GM23338 (cell line): ENCODE data around the gene CRADD. TPM values are rescaled to one million over a fixed set of nuclear protein-coding genes. Genes with fewer than 3 reads are reported as not detected.

Experiments
- ATAC-seq: fragments of 200-7000 bp; cut with Tn5 transposase; 3 replicates; pipeline ENCODE4 v1.9.1; 2020
- DNase-seq: peaks from one replicate; pipeline ENCODE4 v3.0.0-alpha.2; 2015; ENCODE audit warnings: low spot score
- H2AFZ ChIP-seq: fragments of 200-600 bp; sonication (generic); 2 replicates; pipeline ENCODE4 v1.8.0; 2016; ENCODE audit warnings: antibody characterized with exemption, mild to moderate bottlenecking, moderate library complexity
- H3F3A ChIP-seq: fragments of 200-600 bp; sonication (generic); replicated peaks from 2 replicates; pipeline ENCODE4 v1.8.0; 2017; ENCODE audit warnings: antibody characterized with exemption, mixed run types, low read depth
- H3K27ac ChIP-seq: fragments of 200-600 bp; sonication (generic); 2 replicates; pipeline ENCODE4 v1.6.1; 2016; ENCODE audit warnings: low read depth
- H3K27me3 ChIP-seq: fragments of 200-600 bp; sonication (generic); 2 replicates; pipeline ENCODE4 v1.8.0; 2016; ENCODE audit warnings: mild to moderate bottlenecking, mixed run types, moderate library complexity; ENCODE audit not compliant: insufficient read depth
- H3K36me3 ChIP-seq: fragments of 200-600 bp; sonication (generic); 2 replicates; pipeline ENCODE4 v1.8.0; 2016; ENCODE audit warnings: mild to moderate bottlenecking; ENCODE audit not compliant: insufficient read depth
- H3K4me1 ChIP-seq: fragments of 200-600 bp; sonication (generic); 2 replicates; pipeline ENCODE4 v1.8.0; 2016; ENCODE audit warnings: mild to moderate bottlenecking, moderate library complexity; ENCODE audit not compliant: insufficient read depth
- H3K4me2 ChIP-seq: fragments of 200-600 bp; sonication (generic); 2 replicates; pipeline ENCODE4 v1.7.1; 2017; ENCODE audit warnings: mixed run types
- H3K4me3 ChIP-seq: fragments of 200-600 bp; sonication (generic); 2 replicates; pipeline ENCODE4 v1.6.1; 2016; ENCODE audit warnings: mixed run types
- H3K79me2 ChIP-seq: fragments of 200-600 bp; sonication (generic); replicated peaks from 2 replicates; pipeline ENCODE4 v1.8.0; 2017; ENCODE audit warnings: mild to moderate bottlenecking; ENCODE audit not compliant: insufficient read depth
- H3K9me2 ChIP-seq: fragments of 200-600 bp; sonication (generic); 2 replicates; pipeline ENCODE4 v1.8.0; 2017; ENCODE audit not compliant: insufficient read depth
- H4K20me1 ChIP-seq: fragments of 200-600 bp; sonication (generic); replicated peaks from 2 replicates; pipeline ENCODE4 v1.8.0; 2017; ENCODE audit warnings: mild to moderate bottlenecking; ENCODE audit not compliant: insufficient read depth
- H3K27ac Mint-ChIP-seq: 2 replicates; pipeline ENCODE4 v1.8.0; 2020; ENCODE audit warnings: inconsistent platforms, mild to moderate bottlenecking, moderate library complexity, mixed read lengths
- H3K27me3 Mint-ChIP-seq: 3 replicates; pipeline ENCODE4 v1.8.0; 2022; ENCODE audit warnings: low read depth, mild to moderate bottlenecking, moderate library complexity, mixed read lengths, inconsistent platforms; ENCODE audit not compliant: insufficient read depth, poor library complexity
- H3K36me3 Mint-ChIP-seq: 3 replicates; pipeline ENCODE4 v1.8.0; 2021; ENCODE audit warnings: low read depth, mild to moderate bottlenecking, inconsistent platforms, moderate library complexity, mixed read lengths
- H3K4me1 Mint-ChIP-seq: 3 replicates; pipeline ENCODE4 v1.8.0; 2020; ENCODE audit warnings: mild to moderate bottlenecking, inconsistent platforms, mixed read lengths
- H3K4me3 Mint-ChIP-seq: 3 replicates; pipeline ENCODE4 v1.8.0; 2021; ENCODE audit warnings: moderate library complexity, mild to moderate bottlenecking, inconsistent platforms, mixed read lengths
- H3K9me3 Mint-ChIP-seq: 3 replicates; pipeline ENCODE4 v1.8.0; 2020; ENCODE audit warnings: moderate library complexity, mild to moderate bottlenecking, inconsistent platforms, mixed read lengths
- EZH2 ChIP-seq: fragments of 200-600 bp; sonication (generic); IDR thresholded peaks from one replicate; pipeline ENCODE4 v1.8.0; 2017; ENCODE audit warnings: antibody characterized with exemption, mild to moderate bottlenecking, low read depth; ENCODE audit not compliant: unreplicated experiment
- EZH2phosphoT487 ChIP-seq: fragments of 200-600 bp; sonication (generic); IDR thresholded peaks from one replicate; pipeline ENCODE4 v1.8.1; 2018; ENCODE audit warnings: antibody characterized with exemption; ENCODE audit not compliant: unreplicated experiment
- JUNB ChIP-seq: IDR thresholded peaks from one replicate; pipeline ENCODE4 v1.6.1; 2016; ENCODE audit warnings: antibody characterized with exemption; ENCODE audit not compliant: unreplicated experiment
- NANOG ChIP-seq: IDR thresholded peaks from 2 replicates; pipeline ENCODE4 v1.6.1; 2016; ENCODE audit warnings: antibody characterized with exemption, borderline replicate concordance
- POLR2AphosphoS5 ChIP-seq: IDR thresholded peaks from 2 replicates; pipeline ENCODE4 v1.6.1; 2016; ENCODE audit warnings: antibody characterized with exemption, low read depth
- STAT1 ChIP-seq: IDR thresholded peaks from one replicate; pipeline ENCODE4 v1.6.1; 2016; ENCODE audit warnings: antibody characterized with exemption; ENCODE audit not compliant: unreplicated experiment
- ZNF114 ChIP-seq: fragments of 250-450 bp; sonication (Bioruptor Pico); IDR thresholded peaks from 2 replicates; pipeline ENCODE4 v1.5.0; 2020; ENCODE audit warnings: mild to moderate bottlenecking, moderate library complexity
- ZNF331 ChIP-seq: fragments of 250-450 bp; sonication (Bioruptor Pico); IDR thresholded peaks from 2 replicates; pipeline ENCODE4 v1.5.0; 2020; ENCODE audit warnings: low read depth, mild to moderate bottlenecking, moderate library complexity
- ZNF462 ChIP-seq: fragments of 250-450 bp; sonication (Bioruptor Pico); IDR thresholded peaks from 2 replicates; pipeline ENCODE4 v1.5.0; 2020; ENCODE audit warnings: mild to moderate bottlenecking, moderate library complexity
- polyA plus RNA-seq: library from polyadenylated mRNA; unstranded; fragments of >200 nt; fragmentation: Nextera tagmentation; extraction: Ambion mirVana; gene quantifications from 2 replicates; pipeline ENCODE4 v1.2.1, GENCODE V29; 2016
- total RNA-seq: library from RNA; depleted of rRNA; stranded (reverse); fragments of >200 nt; shearing (Covaris generic); gene quantifications from 2 replicates; pipeline ENCODE4 v1.2.3, GENCODE V29; 2014
- TF ChIP-seq, protein P1 (sequence below): IDR thresholded peaks from 2 replicates; pipeline ENCODE4 v1.6.1; 2016; ENCODE audit warnings: antibody characterized with exemption
- TF ChIP-seq, protein P2 (sequence below): IDR thresholded peaks from one replicate; pipeline ENCODE4 v1.6.1; 2018; ENCODE audit warnings: antibody characterized with exemption; ENCODE audit not compliant: unreplicated experiment

CRADD gene
- total and polyA plus RNA-seq, 2 experiments from 2014 or later = 6.3 to 27.9 TPM

- TF ChIP-seq ZNF462 (no peak), STAT1 (no peak), JUNB (no peak), EZH2 (no peak), EZH2phosphoT487 (no peak), ZNF114 (CRISPR knock-in tag) (no peak), POLR2AphosphoS5 (no peak), ZNF331 (CRISPR knock-in tag) (no peak)
- TF ChIP-seq, protein P1, sequence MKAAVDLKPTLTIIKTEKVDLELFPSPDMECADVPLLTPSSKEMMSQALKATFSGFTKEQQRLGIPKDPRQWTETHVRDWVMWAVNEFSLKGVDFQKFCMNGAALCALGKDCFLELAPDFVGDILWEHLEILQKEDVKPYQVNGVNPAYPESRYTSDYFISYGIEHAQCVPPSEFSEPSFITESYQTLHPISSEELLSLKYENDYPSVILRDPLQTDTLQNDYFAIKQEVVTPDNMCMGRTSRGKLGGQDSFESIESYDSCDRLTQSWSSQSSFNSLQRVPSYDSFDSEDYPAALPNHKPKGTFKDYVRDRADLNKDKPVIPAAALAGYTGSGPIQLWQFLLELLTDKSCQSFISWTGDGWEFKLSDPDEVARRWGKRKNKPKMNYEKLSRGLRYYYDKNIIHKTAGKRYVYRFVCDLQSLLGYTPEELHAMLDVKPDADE = no peak
These were observed 56.2 kb downstream of the CRADD start (continued) for GRCh38 chr12:93733358-93733757.

DNA sequence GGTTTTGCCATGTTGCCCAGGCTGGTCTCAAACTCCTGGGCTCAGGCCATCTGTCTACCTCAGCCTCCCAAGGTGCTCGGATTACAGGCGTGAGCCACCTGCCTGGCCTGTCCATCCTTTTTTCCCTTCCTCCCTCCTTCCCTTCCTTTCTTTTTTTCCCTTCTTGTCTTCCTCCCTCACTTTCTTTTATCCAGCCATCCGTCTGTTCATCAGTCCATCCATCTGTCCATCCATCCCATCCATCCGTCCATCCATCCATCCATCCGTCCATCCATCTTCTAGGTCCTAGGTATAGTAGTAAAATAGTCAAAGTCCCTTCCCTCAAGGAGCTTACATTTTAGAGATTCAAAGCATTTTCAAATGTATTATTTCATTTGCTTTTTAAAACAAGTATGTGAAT lies 56.8 kb downstream of the CRADD start:
- no peak for ATAC-seq

More for the DNA sequence above, 56.8 kb downstream of the CRADD start:
- no peak for DNase-seq
- no peaks in the 10 kb centered on the region for H3K79me2 ChIP-seq
- no peak overlapping the region for H3K4me3 ChIP-seq
- H3F3A ChIP-seq = no peaks in the 10 kb centered on the region
- H3K27ac ChIP-seq = no peak overlapping the region
- Mint-ChIP-seq H3K4me3 (no peak overlapping the region), H3K27me3 (no peaks in the 10 kb centered on the region), H3K27ac (no peak overlapping the region), H3K4me1 (peaks cover 21% of the 10 kb centered on the region), H3K9me3 (no peaks in the 10 kb centered on the region), H3K36me3 (no peaks in the 10 kb centered on the region; the same call in 2 of the 3 replicates)
- no peak for TF ChIP-seq STAT1
- TF ChIP-seq, protein P2, sequence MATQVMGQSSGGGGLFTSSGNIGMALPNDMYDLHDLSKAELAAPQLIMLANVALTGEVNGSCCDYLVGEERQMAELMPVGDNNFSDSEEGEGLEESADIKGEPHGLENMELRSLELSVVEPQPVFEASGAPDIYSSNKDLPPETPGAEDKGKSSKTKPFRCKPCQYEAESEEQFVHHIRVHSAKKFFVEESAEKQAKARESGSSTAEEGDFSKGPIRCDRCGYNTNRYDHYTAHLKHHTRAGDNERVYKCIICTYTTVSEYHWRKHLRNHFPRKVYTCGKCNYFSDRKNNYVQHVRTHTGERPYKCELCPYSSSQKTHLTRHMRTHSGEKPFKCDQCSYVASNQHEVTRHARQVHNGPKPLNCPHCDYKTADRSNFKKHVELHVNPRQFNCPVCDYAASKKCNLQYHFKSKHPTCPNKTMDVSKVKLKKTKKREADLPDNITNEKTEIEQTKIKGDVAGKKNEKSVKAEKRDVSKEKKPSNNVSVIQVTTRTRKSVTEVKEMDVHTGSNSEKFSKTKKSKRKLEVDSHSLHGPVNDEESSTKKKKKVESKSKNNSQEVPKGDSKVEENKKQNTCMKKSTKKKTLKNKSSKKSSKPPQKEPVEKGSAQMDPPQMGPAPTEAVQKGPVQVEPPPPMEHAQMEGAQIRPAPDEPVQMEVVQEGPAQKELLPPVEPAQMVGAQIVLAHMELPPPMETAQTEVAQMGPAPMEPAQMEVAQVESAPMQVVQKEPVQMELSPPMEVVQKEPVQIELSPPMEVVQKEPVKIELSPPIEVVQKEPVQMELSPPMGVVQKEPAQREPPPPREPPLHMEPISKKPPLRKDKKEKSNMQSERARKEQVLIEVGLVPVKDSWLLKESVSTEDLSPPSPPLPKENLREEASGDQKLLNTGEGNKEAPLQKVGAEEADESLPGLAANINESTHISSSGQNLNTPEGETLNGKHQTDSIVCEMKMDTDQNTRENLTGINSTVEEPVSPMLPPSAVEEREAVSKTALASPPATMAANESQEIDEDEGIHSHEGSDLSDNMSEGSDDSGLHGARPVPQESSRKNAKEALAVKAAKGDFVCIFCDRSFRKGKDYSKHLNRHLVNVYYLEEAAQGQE = no peak
- TF ChIP-seq NANOG = no peak
- no peak for TF ChIP-seq ZNF331 (CRISPR knock-in tag)
- H4K20me1 ChIP-seq = no peaks in the 10 kb centered on the region
- no peak overlapping the region for H2AFZ ChIP-seq
- H3K27me3 ChIP-seq = no peaks in the 10 kb centered on the region
- no peaks in the 10 kb centered on the region for H3K36me3 ChIP-seq
- H3K4me1 ChIP-seq = peaks cover 10% of the 10 kb centered on the region
- no peak overlapping the region for H3K4me2 ChIP-seq
- H3K9me2 ChIP-seq = no peaks in the 10 kb centered on the region
